GM12801 (cell line): ENCODE results near the gene TSPEAR.

Experiments
- CTCF ChIP-seq: IDR thresholded peaks from one replicate; pipeline ENCODE4 v1.5.1; 2011; ENCODE audit warnings: control low read depth; ENCODE audit not compliant: insufficient read length; ENCODE audit errors: extremely low read depth

The TSPEAR gene

GRCh38 chr21:44756423-44757185 is 45.2 kb upstream of the TSPEAR start:
- no peak for TF ChIP-seq CTCF

GRCh38 chr21:44755227-44755626 is 43.9 kb upstream of the TSPEAR start:
- no peak for TF ChIP-seq CTCF

- TF ChIP-seq CTCF, result no peak
Observed at GRCh38 chr21:44753357-44753756, 42.0 kb upstream of the TSPEAR start.

GRCh38 chr21:44752671-44753235 is 41.4 kb upstream of the TSPEAR start:
- TF ChIP-seq CTCF, result no peak

- TF ChIP-seq CTCF, result no peak
Observed at GRCh38 chr21:44751799-44752636, 40.6 kb upstream of the TSPEAR start.

- TF ChIP-seq CTCF, result no peak
Observed at GRCh38 chr21:44751186-44751798, 39.9 kb upstream of the TSPEAR start.

GRCh38 chr21:44750675-44751025 is 39.3 kb upstream of the TSPEAR start:
- TF ChIP-seq CTCF, result no peak
